Measurements from ENCODE around the gene LRRC41.
"Not testable (repeated sequence)": the region's sequence is repeated elsewhere in the genome, so short reads cannot be mapped to it uniquely, and the experiment has no call there.

The LRRC41 gene

DNA sequence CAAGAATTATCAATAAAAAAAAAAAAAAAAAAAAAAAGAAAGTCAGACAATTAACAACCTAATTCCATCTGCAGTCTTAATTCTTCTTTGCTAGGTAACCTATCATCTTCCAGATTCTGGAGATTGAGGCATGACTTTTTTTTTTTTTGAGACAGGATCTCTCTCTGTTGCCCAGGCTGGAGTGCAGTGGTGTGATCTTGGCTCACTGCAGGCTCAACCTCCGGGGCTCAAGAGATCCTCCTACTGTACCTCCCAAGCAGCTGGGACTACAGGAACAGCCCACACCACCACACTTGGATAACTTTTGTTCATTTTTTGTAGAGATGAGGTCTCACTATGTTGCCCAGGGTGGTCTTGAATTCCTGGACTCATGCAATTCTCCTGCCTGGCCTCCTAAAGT lies 60.5 kb downstream of the LRRC41 start:
- no peak for DNase-seq (ENCODE audit: low spot score)

DNA sequence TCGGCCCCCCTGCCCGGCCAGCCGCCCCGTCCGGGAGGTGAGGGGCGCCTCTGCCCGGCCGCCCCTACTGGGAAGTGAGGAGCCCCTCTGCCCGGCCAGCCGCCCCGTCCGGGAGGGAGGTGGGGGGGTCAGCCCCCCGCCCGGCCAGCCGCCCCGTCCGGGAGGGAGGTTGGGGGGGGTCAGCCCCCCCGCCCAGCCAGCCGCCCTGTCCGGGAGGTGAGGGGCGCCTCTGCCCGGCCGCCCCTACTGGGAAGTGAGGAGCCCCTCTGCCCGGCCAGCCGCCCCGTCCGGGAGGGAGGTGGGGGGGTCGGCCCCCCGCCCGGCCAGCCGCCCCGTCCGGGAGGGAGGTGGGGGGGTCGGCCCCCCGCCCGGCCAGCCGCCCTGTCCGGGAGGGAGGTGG lies 61.7 kb downstream of the LRRC41 start:
- DNase-seq (ENCODE audit: low spot score), result not testable (repeated sequence)

- not testable (repeated sequence) for DNase-seq (ENCODE audit: low spot score)
Measured at GRCh38 chr1:46238865-46239264, 64.6 kb downstream of the LRRC41 start.

GRCh38 chr1:46236882-46237281 lies 66.5 kb downstream of the LRRC41 start:
- DNase-seq (ENCODE audit: low spot score), result no peak

GRCh38 chr1:46231231-46231630 lies 72.2 kb downstream of the LRRC41 start:
- not testable (repeated sequence) for DNase-seq (ENCODE audit: low spot score)
